A204.1 (cell line): Measurements from ENCODE around the gene GNRHR.
A peak's percentile ranks its signal among the peaks of the same experiment; 100 is the strongest.
"Not testable (repeated sequence)": the region's sequence is repeated elsewhere in the genome, so short reads cannot be mapped to it uniquely, and the experiment has no call there.

ENCODE experiments used
- FAIRE-seq: peaks from 2 replicates; lab custom pipeline; 2012; peaks lifted over from hg19 to GRCh38; lab: Jason Lieb, UNC

The GNRHR gene, protein sequence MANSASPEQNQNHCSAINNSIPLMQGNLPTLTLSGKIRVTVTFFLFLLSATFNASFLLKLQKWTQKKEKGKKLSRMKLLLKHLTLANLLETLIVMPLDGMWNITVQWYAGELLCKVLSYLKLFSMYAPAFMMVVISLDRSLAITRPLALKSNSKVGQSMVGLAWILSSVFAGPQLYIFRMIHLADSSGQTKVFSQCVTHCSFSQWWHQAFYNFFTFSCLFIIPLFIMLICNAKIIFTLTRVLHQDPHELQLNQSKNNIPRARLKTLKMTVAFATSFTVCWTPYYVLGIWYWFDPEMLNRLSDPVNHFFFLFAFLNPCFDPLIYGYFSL

DNA sequence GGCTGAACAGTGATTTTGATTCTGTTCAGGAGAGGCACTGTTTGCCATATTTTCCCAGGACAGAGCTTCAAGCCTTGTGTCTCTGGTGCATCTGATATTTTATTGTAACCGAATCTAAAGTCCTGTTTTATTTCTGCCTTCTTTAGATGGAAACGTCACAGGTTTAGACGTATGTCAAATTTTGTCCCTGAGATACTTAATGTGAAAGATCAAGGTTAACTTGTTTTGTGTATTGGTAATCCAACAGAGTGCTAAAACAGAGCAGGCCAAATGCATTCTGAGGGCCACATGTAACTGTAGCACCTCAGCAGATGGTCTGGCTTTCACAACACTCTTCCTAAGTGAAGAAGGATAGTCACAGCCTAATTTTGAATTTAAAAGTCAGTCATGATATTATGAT is at the start of gene GNRHR:
GNRHR (minus strand) TSS at position 101 of the 400 bp plus-strand sequence; CDS start at position 48, 53 bp downstream.
- FAIRE-seq: no peak

DNA sequence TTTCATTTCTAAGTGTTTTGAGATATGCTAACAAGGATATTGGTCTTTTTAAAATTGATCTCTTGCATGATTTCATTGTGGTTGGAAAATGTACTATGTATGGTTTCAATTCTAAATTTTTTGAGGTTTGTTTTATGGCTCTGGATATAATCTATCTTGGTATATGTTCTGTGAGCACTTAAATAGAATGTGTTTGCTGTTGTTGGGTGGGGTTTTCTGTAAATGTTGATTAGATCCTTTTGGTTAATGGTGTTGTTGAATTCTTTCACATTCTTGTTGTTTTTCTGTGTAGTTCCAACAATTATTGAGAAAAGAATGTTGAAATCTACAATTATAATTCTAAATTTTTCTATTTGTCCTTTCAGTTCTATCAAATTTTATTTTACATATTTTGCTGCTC is 42.6 kb upstream of the GNRHR start:
- no peak for FAIRE-seq

DNA sequence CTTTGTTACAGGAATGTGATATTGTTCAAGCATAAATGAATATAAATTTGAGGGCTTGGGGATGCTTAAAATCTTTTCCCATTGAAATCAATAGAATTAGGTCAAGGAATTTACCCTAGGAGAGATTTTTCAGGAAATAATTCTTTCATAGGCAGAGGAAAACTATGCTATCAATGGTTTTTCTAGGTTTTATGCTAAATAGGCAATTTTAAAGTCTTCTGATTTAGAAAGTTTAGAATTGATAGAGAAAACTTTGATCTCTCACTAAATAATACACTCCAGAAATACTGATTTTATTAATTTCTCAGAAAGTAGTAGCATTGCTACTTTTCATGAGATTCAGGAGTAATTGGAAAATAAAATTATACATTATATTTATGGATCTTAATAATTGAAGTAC is 36.5 kb upstream of the GNRHR start:
- no peak for FAIRE-seq

DNA sequence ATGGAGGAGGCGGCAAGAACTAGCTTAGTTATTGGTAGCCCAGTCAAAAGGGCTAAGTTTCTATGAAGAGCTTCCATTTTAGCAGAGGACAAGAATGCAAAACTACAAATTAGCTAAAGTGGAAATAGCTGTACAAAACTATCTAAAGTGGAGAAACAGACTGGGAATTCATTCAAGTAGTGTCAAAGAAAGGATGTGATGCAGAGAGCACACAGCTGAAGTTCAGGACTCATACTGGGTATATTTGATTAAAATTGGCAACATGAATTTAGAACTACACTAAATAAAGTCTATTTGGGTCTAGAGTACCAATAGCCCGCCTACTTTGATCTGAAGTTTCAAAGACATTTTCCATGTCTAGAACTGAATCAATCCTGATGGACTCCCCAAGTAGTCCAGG is 33.1 kb upstream of the GNRHR start:
- no peak for FAIRE-seq

DNA sequence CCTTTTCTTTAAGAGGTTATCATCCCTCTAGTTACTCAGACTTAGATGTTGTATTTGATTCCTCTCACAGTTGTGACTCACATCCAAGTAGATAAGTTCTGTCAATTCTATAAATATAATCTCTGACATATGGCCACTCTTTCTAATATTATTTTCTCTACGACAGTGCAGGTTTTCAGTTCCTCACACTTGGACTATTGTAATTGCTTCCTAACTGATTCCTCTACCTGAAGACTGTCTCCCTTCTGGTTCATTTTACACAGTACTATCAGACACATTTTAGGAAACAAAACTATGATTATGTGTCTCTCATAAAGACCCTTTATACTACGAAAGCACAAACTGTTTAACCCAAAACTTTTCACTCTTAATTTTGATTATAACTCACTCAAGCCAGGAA is 31.3 kb upstream of the GNRHR start:
- no peak for FAIRE-seq

DNA sequence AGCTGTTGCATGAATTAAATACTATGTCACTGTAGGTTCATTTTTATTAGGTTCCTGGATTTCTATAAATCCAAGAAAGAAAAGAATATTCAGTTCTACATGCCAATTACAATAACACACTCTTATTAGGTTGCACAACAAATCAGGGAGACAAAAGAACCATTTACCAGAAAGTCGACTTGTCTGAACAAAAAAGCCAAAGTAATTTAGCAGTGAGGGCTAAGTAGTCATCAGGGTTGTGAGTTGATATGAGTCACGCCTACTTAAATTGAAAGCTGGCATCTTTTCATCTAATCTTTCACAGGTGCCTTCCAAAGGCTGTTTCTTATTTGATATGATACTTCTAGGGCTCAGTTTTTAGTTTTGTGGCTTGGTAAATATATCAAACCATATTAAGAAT is 25.4 kb upstream of the GNRHR start:
- no peak for FAIRE-seq

DNA sequence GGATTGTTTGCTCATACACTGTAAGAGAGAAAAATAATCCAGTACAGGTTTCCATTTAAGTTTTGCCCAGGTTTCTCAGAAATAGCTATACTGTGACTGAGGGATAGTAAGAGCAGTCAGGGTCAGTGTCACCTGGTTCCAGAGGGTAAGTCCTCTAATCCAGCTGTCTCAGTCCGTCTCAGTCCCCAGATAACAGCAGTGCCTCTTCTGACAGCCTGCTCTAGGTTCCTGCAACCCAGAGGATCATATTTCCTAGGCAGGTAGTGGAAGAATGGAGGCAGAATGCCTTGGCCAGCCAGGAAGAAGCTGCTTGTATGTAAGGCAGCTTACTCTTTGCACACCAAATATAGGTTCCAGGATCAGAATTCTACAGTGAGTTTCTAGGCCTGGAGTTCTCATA is 22.6 kb upstream of the GNRHR start:
- no peak for FAIRE-seq

DNA sequence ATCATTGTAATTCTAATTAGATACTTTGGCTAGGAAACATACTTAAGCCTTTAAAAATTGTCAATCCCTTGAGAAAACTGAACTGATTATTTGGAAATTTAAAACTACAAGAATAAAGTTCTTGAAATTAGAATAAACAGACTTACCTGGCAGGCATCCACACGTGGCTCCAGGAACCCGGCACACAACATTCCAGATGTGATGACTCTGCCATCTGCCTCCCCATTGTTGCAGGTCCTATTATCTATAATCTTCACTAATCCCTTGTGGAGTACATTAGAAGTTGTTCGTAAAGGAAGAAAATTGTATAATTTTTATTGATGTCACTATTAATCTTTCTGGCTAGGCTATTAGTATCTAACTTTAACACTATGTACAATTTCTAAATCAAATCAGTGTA is 16.2 kb upstream of the GNRHR start:
- no peak for FAIRE-seq

DNA sequence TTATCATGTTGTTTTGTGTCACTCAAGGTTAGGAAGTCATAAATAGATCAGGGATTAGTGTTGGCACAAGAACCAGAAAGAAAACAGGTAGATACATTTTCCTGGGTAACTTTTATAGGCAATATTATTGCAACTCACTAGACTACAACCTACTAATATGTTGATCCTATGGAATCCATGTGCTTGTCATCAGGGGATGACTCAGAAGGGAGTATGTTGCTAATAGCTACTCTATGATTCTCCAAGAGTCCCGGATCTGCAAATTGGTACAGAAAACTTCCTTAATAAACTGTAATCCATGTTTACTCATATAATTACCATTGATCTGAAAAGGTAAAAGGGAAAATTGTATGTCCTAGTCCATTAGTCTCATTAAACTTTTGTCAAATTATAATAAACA is 11.7 kb upstream of the GNRHR start:
- no peak for FAIRE-seq

DNA sequence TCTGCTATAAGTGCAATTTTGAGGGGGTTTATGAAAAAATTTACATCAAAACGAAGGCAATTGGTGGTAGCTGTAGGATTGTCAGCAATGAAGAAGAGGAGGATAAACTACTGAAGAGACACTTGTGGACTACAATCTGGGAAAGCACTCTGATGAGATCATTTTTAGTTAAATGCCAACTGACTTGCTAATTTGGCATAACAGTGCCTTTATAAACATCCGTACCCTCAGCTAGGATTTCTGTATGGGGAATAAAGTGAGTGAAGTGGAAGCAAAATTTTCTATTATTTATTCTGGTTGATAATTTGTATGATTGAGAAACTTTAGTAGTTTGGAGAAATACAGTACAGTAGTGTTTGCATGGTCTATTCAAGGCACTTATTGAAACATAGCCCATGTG is 11.2 kb upstream of the GNRHR start:
- FAIRE-seq: no peak

DNA sequence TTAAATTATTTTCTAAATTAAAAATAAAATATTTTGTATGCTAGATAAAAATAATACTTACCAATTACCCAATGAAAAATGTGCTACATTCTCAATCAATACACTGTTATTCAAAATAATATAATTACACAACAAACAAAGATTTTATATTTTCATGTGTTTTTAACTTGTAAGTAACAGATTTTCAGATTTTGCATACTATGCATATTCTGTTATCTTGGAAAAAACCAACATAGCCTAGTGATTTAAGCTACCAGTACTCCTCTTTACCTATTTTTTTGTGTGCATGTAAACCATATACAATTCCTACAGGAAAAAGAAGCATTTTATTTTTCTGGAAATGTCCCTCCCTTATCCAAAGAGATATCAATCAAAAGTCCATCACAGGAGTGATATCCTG is 10.0 kb upstream of the GNRHR start:
- peak; percentile 14 for FAIRE-seq

DNA sequence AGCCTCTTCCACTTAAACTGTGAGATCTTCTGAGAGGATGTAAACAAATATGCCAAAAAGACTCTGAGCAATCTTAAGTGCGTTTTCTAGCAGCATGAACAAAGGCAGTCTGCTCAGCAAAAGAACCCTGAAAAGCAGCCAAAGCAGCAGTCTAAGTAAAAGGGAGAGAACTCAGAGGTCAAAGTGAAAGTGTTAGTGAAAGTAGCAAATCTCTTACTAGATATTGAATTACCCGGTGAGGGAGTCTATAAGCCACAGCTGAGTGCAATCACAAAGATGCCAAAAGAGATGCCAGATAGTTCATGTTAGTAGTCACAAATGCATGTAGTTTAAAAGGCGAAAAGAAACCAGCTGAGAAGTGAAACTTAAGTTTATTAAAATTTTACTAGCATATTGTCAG is 7.9 kb upstream of the GNRHR start:
- FAIRE-seq: no peak

DNA sequence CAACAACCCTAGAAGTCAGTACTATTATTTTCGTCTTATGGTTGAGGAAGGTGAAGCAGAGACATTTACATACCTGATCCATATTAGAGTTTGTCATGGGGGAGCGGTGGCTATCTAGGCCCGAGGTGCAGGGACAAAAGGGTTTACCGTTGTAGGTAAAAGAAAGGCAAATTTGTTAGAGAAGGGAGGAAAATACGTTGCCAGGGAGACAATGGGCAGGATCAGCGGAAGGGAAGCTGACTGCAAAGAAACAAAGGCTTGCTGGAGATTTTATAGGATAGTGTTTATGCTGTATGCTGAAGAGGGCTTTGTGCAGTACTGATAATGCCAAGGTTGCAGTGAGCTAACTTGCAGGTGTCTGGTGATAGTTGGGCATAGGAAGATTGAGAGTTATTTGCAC is 2.8 kb upstream of the GNRHR start:
- FAIRE-seq: not testable (repeated sequence)

DNA sequence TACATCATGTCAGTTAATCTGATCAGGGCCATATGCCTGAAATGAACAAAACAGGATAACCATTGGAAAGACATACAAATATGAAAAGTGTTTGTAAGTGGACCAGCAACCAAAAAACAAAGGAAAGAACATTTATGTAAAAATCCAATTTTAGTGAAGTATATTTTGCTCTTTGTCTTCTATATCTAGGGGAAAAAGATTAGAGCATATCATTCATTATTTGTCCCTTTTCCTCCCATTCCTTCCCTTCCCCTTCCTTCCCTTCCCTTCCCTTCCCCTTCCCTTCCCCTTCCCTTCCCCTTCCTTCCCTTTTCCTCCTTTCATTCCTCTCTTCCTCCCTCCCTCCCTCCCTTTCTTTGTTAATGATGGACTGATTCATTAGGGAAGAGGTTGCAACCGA is 1.8 kb upstream of the GNRHR start:
- no peak for FAIRE-seq

DNA sequence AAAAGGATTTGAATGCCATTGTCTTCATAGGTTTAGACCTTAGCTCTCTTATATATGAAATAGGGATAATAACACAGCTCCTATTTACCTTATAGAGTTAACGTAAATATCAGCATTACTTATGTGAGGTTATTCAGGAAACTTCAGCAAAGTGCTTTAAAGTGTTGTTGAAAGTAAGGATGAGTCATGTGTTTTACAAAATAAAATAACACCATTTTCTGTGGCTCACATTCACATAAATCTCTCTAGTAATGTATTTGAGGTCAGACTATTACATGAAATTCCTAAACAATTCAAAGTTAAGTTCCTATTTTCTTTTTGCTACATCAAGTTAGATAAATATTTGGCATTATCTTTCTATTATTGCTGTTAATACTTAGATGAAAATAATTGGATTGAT is 2.9 kb downstream of the GNRHR start:
- no peak for FAIRE-seq

DNA sequence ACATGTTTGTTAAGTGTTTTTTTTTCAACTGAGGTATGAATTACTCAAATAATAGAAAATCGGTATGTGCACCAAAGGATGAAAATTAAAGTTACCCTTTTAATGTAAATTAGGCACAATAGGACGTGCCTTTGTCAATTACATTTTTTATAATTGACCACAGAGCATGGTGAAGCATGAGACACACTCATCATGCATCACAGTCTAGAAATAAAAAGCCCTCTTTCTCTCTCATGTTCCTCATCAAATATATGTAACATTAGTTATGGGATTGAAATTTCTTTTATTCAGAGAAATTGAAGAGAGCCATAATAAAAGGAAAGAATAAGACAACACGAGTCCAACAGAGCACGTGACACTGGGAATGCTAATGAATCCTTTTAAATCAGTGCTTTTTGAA is 3.5 kb downstream of the GNRHR start:
- no peak for FAIRE-seq

DNA sequence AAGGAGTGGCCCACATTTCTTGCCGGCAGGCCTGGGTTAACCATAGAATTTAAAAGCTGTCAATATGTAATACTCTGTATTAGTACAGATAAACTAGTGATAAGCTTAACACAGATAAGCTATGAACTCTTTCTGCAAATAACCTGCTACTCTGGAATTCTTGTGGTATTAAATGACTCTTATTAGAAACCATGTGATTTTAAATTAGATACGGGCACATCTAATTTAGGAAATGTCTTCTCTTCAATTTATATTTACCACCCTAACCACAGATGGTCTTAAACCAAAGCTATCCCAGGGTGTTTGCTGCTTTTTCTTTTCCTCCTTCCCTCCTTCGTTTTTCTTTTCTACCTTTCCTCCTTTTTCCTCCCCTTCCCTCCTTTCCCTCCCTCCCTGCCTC is 4.9 kb downstream of the GNRHR start:
- FAIRE-seq: no peak

DNA sequence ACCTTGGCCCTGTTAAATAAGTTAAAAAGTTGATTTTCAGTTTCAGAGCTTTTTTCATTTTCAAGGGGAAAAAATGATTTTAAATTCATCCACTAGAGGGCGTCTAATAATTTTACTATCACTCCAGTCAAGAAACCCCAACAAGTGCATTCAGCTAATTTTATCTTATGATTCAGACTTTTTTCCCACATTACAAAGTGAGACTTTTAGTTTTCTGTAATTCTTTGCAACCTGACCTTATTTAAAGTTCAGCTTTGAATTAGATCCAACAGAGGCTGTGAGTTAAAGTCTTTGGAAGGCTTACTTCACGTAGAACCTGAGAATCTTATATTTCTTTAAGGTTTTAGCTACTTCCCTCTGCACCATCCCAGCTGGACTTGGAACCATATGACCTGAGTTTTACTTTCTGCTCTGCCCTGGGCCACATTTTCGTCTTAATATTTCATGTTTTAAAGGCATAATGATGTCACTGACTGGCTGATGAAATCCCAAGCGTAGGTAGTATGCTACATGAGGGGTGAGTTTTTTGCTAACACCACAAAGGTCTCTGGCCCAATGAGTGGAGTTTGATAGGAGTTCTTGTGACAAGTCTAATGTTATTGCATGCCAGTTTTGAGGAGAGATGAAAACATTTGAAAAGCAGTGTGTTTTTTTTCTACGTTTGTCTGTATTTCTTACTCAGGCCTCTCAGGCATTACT is 7.2 kb downstream of the GNRHR start:
- peak; percentile 96 for FAIRE-seq

DNA sequence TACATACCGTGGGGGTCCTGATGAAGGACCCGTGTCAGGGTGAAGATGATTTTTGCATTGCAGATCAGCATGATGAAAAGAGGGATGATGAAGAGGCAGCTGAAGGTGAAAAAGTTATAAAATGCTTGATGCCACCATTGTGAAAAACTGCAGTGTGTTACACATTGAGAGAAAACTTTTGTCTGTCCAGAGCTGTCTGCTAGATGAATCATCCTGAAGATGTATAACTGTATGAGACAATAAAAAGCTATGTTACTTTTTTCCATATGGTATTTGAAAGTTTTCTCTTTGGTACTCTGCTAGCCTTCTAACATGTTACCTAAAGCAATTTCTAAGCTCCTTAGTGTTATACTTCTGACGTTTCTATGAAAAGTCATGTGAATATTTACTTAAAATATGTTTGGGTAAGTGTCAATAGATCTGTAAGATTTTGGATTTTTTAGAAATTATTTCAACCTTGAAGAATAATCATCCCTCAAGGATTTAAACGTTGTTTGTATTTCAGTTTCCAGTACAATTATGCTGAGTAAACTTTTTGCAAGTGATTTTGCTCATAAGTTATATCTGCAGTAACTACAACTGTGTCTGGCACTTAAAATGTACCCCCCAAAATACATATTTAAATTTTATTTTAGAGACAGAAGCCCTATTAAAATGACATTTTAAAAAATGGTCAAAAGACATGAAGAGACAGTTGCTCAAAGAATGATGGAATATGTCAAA is 9.5 kb downstream of the GNRHR start:
- no peak for FAIRE-seq

DNA sequence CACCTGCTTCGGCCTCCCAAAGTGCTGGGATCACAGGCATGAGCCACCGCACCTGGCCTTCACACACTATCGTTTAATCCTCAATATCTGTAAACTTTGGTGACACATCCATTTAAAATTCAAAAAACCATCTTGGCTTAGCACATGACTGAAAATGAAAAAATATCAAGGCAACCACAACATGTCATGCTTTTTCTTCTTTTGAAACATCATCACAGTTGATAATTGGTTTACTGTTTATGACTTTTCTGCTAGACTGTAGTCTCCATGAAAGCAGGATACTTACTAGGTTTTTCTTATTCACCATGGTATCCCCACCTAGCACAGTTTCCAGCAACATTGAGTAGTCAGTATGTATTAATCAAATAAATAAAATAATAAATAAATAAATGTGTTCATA is 11.0 kb downstream of the GNRHR start:
- FAIRE-seq: no peak

DNA sequence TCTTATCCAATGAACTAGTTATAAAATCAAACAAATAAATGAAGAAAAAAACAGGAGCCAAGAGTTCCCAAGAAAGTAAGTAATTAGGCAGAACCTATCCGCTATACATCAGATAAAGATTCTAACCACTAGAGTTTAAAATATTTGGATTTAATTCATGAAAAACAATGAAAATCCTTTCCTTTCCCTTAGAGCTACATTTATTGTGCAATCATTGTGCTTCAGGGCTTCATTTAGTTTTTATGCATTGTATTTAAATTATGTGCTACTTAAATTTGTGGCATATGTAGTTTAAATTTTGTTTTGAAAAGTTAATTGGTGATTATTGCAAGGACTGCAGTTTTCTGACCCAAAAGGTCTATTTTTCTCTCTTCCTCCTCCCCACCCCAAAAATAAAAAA is 17.9 kb downstream of the GNRHR start:
- FAIRE-seq: no peak

DNA sequence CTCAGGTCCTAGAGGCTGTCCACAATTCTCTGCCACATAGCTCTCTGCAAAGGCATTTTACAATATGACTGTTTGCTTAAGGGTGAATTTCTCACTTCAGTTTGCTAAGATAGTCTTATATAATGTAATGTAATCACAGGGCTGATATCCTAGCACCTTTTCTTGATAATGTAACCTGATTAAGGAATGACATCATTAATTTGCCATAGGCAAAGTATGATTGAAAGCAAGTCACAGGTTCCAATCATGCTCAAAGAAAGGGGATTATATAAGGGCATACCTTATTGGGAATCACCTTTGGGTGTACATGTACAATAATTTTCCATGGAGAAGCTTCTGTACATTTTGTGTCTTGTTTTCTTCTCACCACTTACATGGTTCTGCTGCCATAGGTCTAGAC is 18.9 kb downstream of the GNRHR start:
- no peak for FAIRE-seq

DNA sequence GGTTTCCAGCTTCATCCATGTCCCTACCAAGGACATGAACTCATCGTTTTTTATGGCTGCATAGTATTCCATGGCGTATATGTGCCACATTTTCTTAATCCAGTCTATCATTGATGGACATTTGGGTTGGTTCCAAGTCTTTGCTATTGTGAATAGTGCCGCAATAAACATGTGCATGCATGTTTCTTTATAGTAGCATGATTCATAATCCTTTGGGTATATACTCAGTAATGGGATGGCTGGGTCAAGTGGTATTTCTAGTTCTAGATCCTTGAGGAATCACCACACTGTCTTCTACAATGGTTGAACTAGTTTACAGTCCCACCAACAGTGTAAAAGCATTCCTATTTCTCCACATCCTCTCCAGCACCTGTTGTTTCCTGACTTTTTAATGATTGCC is 23.7 kb downstream of the GNRHR start:
- FAIRE-seq: not testable (repeated sequence)
